Measurements from ENCODE around the gene SLC44A3.

- TF ChIP-seq, protein P1, sequence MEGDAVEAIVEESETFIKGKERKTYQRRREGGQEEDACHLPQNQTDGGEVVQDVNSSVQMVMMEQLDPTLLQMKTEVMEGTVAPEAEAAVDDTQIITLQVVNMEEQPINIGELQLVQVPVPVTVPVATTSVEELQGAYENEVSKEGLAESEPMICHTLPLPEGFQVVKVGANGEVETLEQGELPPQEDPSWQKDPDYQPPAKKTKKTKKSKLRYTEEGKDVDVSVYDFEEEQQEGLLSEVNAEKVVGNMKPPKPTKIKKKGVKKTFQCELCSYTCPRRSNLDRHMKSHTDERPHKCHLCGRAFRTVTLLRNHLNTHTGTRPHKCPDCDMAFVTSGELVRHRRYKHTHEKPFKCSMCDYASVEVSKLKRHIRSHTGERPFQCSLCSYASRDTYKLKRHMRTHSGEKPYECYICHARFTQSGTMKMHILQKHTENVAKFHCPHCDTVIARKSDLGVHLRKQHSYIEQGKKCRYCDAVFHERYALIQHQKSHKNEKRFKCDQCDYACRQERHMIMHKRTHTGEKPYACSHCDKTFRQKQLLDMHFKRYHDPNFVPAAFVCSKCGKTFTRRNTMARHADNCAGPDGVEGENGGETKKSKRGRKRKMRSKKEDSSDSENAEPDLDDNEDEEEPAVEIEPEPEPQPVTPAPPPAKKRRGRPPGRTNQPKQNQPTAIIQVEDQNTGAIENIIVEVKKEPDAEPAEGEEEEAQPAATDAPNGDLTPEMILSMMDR (conservative IDR thresholded peaks at IDR 0.05; ENCODE audit: low read depth, low read length): no peak
- TF ChIP-seq FOS (IDR thresholded peaks at IDR 0.05; ENCODE audit: low read depth, low read length) (no peak), POLR2A (IDR thresholded peaks at IDR 0.05; ENCODE audit: low read depth, low read length) (no peak), MXI1 (IDR thresholded peaks at IDR 0.05; ENCODE audit: borderline replicate concordance, low read depth, low read length) (no peak), RAD21 (IDR thresholded peaks at IDR 0.05; ENCODE audit: low read length) (no peak), RCOR1 (IDR thresholded peaks at IDR 0.05; ENCODE audit: insufficient replicate concordance, low read length) (no peak), MAZ (IDR thresholded peaks at IDR 0.05; ENCODE audit: borderline replicate concordance, low read depth, low read length) (no peak), NFE2L2 (IDR thresholded peaks at IDR 0.05; ENCODE audit: low read depth, low read length) (no peak), SMC3 (IDR thresholded peaks at IDR 0.05; ENCODE audit: low read depth, low read length) (no peak), RFX5 (IDR thresholded peaks at IDR 0.05; ENCODE audit: low read depth, low read length) (no peak), USF2 (IDR thresholded peaks at IDR 0.05; ENCODE audit: low read depth, low read length) (no peak)
Observed at GRCh38 chr1:94937820-94938219, 117.7 kb downstream of the SLC44A3 start.

All from IMR-90 (cell line).